ENCODE results near the gene SFMBT2.

DNA sequence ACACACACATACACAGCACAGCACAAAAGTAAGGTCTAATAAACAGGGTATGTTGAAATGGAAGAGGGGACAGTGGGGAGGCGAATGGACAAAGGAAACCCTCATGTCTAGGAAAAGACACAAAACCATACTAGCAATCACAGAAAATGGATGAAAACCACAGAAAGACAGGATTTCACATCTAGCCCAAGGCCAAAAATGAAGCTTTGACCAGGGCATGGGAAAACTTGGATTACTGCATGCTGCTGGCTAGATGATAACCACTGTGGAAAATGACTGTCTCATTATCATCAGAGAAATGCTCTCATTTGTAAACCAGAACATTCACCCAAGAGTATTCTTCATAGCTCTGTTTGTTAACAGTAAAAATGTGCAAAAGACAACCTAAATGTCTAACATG is 88.2 kb downstream of the SFMBT2 start:
- TF ChIP-seq EGR1 (IDR thresholded peaks at IDR 0.05) (no peak), YY1 (IDR thresholded peaks at IDR 0.05; ENCODE audit: low read depth) (no peak), ZBTB7A (IDR thresholded peaks at IDR 0.05; ENCODE audit: low read depth) (no peak), EP300 (IDR thresholded peaks at IDR 0.05; ENCODE audit: borderline replicate concordance) (no peak), TCF12 (IDR thresholded peaks at IDR 0.05; ENCODE audit: low read depth) (no peak), RAD21 (IDR thresholded peaks at IDR 0.05; ENCODE audit: low read depth) (no peak)

Measured in Ishikawa (cell line).